WTC11 (cell line): Measurements from ENCODE around the gene HSD17B14. TPM values are rescaled to one million over a fixed set of nuclear protein-coding genes. Genes with fewer than 3 reads are reported as not detected.

Source experiments
- ATAC-seq: fragments of 200-7000 bp; cut with Tn5 transposase; 2 replicates; pipeline ENCODE4 v1.10.0; 2021; ENCODE audit warnings: mild to moderate bottlenecking, moderate library complexity
- CTCF ChIA-PET: fragments of 300-600 bp; sonication (Branson Sonifier 250); formaldehyde crosslinking; loops from one replicate; lab custom pipeline; 2021; ENCODE audit warnings: antibody characterized with exemption; lab: Charles Lee
- POLR2A ChIA-PET: fragments of 350-600 bp; sonication (Branson Sonifier 250); formaldehyde crosslinking; loops from one replicate; lab custom pipeline; 2021; ENCODE audit warnings: antibody characterized with exemption; lab: Charles Lee
- DNase-seq: peaks from one replicate; pipeline ENCODE4 v3.0.0; 2021; ENCODE audit warnings: low spot score
- H3K27ac Mint-ChIP-seq: 2 replicates; pipeline ENCODE4 v1.8.0; 2021; ENCODE audit warnings: mixed read lengths
- H3K27me3 Mint-ChIP-seq: 2 replicates; pipeline ENCODE4 v1.8.0; 2021; ENCODE audit warnings: low read depth, mild to moderate bottlenecking, moderate library complexity, mixed read lengths
- H3K36me3 Mint-ChIP-seq: 2 replicates; pipeline ENCODE4 v1.8.0; 2021; ENCODE audit warnings: mixed read lengths
- H3K4me1 Mint-ChIP-seq: 2 replicates; pipeline ENCODE4 v1.8.0; 2022; ENCODE audit warnings: mixed read lengths
- H3K4me3 Mint-ChIP-seq: 2 replicates; pipeline ENCODE4 v1.8.0; 2021; ENCODE audit warnings: mild to moderate bottlenecking, moderate library complexity, mixed read lengths
- H3K9me3 Mint-ChIP-seq: 2 replicates; pipeline ENCODE4 v1.8.0; 2021; ENCODE audit warnings: mixed read lengths
- CBFB ChIP-seq: sonication (generic); formaldehyde crosslinking; IDR thresholded peaks from 2 replicates; pipeline ENCODE4 v1.8.1; 2022; ENCODE audit warnings: mild to moderate bottlenecking, low read depth, missing genetic modification reagents
- CREM ChIP-seq: sonication (generic); formaldehyde crosslinking; IDR thresholded peaks from 2 replicates; pipeline ENCODE4 v1.8.1; 2022; ENCODE audit warnings: mild to moderate bottlenecking, missing genetic modification reagents, moderate library complexity
- HMGA2 ChIP-seq: fragments of 250-450 bp; sonication (Bioruptor Pico); IDR thresholded peaks from 2 replicates; pipeline ENCODE4 v1.4.0; 2021; ENCODE audit warnings: mild to moderate bottlenecking, moderate library complexity
- JUN ChIP-seq: sonication (generic); formaldehyde crosslinking; IDR thresholded peaks from 2 replicates; pipeline ENCODE4 v1.8.0; 2023; ENCODE audit warnings: mild to moderate bottlenecking, missing genetic modification reagents
- MAX ChIP-seq: sonication (generic); formaldehyde crosslinking; IDR thresholded peaks from 2 replicates; pipeline ENCODE4 v1.8.0; 2022; ENCODE audit warnings: mild to moderate bottlenecking, missing genetic modification reagents
- MYBL2 ChIP-seq: sonication (generic); formaldehyde crosslinking; IDR thresholded peaks from 2 replicates; pipeline ENCODE4 v1.8.1; 2023; ENCODE audit warnings: mild to moderate bottlenecking, moderate library complexity, missing genetic modification reagents
- NFATC4 ChIP-seq: fragments of 250-450 bp; sonication (Bioruptor Pico); IDR thresholded peaks from 2 replicates; pipeline ENCODE4 v1.9.0; 2021; ENCODE audit warnings: mild to moderate bottlenecking
- NFE2L1 ChIP-seq: sonication (generic); formaldehyde crosslinking; IDR thresholded peaks from 2 replicates; pipeline ENCODE4 v1.8.1; 2023; ENCODE audit warnings: missing genetic modification reagents
- NFYB ChIP-seq: sonication (generic); formaldehyde crosslinking; conservative IDR thresholded peaks from 2 replicates; pipeline ENCODE4 v1.8.0; 2022; ENCODE audit warnings: low read depth, missing genetic modification reagents
- NR3C1 ChIP-seq: sonication (generic); formaldehyde crosslinking; conservative IDR thresholded peaks from 2 replicates; pipeline ENCODE4 v1.8.1; 2023; ENCODE audit warnings: low read depth, mild to moderate bottlenecking, missing genetic modification reagents
- RELA ChIP-seq: sonication (generic); formaldehyde crosslinking; IDR thresholded peaks from 2 replicates; pipeline ENCODE4 v1.8.1; 2022; ENCODE audit warnings: missing genetic modification reagents, mild to moderate bottlenecking, borderline replicate concordance
- SP1 ChIP-seq: sonication (generic); formaldehyde crosslinking; conservative IDR thresholded peaks from 2 replicates; pipeline ENCODE4 v1.8.1; 2022; ENCODE audit warnings: missing genetic modification reagents
- TEAD1 ChIP-seq: sonication (generic); formaldehyde crosslinking; IDR thresholded peaks from 2 replicates; pipeline ENCODE4 v1.8.0; 2022; ENCODE audit warnings: mild to moderate bottlenecking, missing genetic modification reagents
- ZBTB21 ChIP-seq: sonication (generic); formaldehyde crosslinking; IDR thresholded peaks from 2 replicates; pipeline ENCODE4 v1.8.1; 2023; ENCODE audit warnings: mild to moderate bottlenecking, missing genetic modification reagents, borderline replicate concordance
- ZNF121 ChIP-seq: sonication (generic); formaldehyde crosslinking; IDR thresholded peaks from 2 replicates; pipeline ENCODE4 v1.8.0; 2023; ENCODE audit warnings: missing genetic modification reagents
- ZNF138 ChIP-seq: sonication (generic); formaldehyde crosslinking; conservative IDR thresholded peaks from 2 replicates; pipeline ENCODE4 v1.8.1; 2022; ENCODE audit warnings: mild to moderate bottlenecking, moderate library complexity, missing genetic modification reagents
- ZNF396 ChIP-seq: fragments of 250-450 bp; sonication (Bioruptor Pico); IDR thresholded peaks from 2 replicates; pipeline ENCODE4 v1.8.0; 2021; ENCODE audit warnings: mild to moderate bottlenecking, moderate library complexity, borderline replicate concordance
- ZNF423 ChIP-seq: fragments of 250-450 bp; sonication (Bioruptor Pico); IDR thresholded peaks from 2 replicates; pipeline ENCODE4 v2.1.2; 2022; ENCODE audit warnings: mild to moderate bottlenecking, moderate library complexity
- total RNA-seq: library from RNA; stranded (reverse); gene quantifications from 3 replicates; pipeline ENCODE4 v1.2.3, GENCODE V29; 2021
- TF ChIP-seq, protein P1 (sequence below): sonication (generic); formaldehyde crosslinking; IDR thresholded peaks from 2 replicates; pipeline ENCODE4 v1.8.1; 2023; ENCODE audit warnings: mild to moderate bottlenecking, missing genetic modification reagents, moderate library complexity
- TF ChIP-seq, protein P2 (sequence below): fragments of 250-450 bp; sonication (Bioruptor Pico); conservative IDR thresholded peaks from 2 replicates; pipeline ENCODE4 v1.9.0; 2021; ENCODE audit warnings: mild to moderate bottlenecking
- TF ChIP-seq, protein P3 (sequence below): sonication (generic); formaldehyde crosslinking; IDR thresholded peaks from 2 replicates; pipeline ENCODE4 v1.8.1; 2022; ENCODE audit warnings: missing genetic modification reagents, borderline replicate concordance
- TF ChIP-seq, protein P4 (sequence below): sonication (generic); formaldehyde crosslinking; IDR thresholded peaks from 2 replicates; pipeline ENCODE4 v1.8.1; 2022; ENCODE audit warnings: low read depth, mild to moderate bottlenecking, moderate library complexity, missing genetic modification reagents, borderline replicate concordance
- TF ChIP-seq, protein P5 (sequence below): sonication (generic); formaldehyde crosslinking; IDR thresholded peaks from 2 replicates; pipeline ENCODE4 v1.8.1; 2023; ENCODE audit warnings: mild to moderate bottlenecking, missing genetic modification reagents, borderline replicate concordance

Gene HSD17B14
- total RNA-seq, 1 experiment from 2014 or later, result 11.4 TPM

- H3K36me3 Mint-ChIP-seq, result peaks cover 8% of the 10 kb centered on the region
- peak; percentile 49 for DNase-seq
- H3K4me1 Mint-ChIP-seq, result peaks cover 21% of the 10 kb centered on the region
- peak overlapping the region; percentile 94 for H3K4me3 Mint-ChIP-seq
- no peak; the same call in 1 of the 2 replicates for ATAC-seq
- H3K9me3 Mint-ChIP-seq, result no peaks in the 10 kb centered on the region
- peak overlapping the region; percentile 84 for H3K27ac Mint-ChIP-seq
- CTCF ChIA-PET, result interaction anchor here (0.7 to 3.0 kb wide), 24 partner anchors 11 to 298 kb away, joined by 3 to 50 read pairs (median 6); partner anchors contain the start of genes CA11, FUT2, GYS1 and RUVBL2
- no peaks in the 10 kb centered on the region for H3K27me3 Mint-ChIP-seq
- POLR2A ChIA-PET, result interaction anchor here (0.6 to 1.7 kb wide), 5 partner anchors 25 to 154 kb away, joined by 3 to 7 read pairs (median 5); partner anchors contain the start of genes BCAT2, FTL and PPP1R15A
- TF ChIP-seq CBFB (CRISPR knock-in tag) (no peak), RELA (no peak), MYBL2 (no peak), NFE2L1 (CRISPR knock-in tag) (no peak), TEAD1 (CRISPR knock-in tag) (no peak), CREM (CRISPR knock-in tag) (no peak), NFATC4 (CRISPR knock-in tag) (no peak), ZNF121 (CRISPR knock-in tag) (no peak), NR3C1 (CRISPR knock-in tag) (no peak), ZBTB21 (CRISPR knock-in tag) (no peak), NFYB (CRISPR knock-in tag) (no peak), HMGA2 (CRISPR knock-in tag) (no peak), JUN (CRISPR knock-in tag) (no peak)
- TF ChIP-seq, protein P1, sequence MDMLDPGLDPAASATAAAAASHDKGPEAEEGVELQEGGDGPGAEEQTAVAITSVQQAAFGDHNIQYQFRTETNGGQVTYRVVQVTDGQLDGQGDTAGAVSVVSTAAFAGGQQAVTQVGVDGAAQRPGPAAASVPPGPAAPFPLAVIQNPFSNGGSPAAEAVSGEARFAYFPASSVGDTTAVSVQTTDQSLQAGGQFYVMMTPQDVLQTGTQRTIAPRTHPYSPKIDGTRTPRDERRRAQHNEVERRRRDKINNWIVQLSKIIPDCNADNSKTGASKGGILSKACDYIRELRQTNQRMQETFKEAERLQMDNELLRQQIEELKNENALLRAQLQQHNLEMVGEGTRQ (CRISPR knock-in tag), result no peak
- TF ChIP-seq, protein P2, sequence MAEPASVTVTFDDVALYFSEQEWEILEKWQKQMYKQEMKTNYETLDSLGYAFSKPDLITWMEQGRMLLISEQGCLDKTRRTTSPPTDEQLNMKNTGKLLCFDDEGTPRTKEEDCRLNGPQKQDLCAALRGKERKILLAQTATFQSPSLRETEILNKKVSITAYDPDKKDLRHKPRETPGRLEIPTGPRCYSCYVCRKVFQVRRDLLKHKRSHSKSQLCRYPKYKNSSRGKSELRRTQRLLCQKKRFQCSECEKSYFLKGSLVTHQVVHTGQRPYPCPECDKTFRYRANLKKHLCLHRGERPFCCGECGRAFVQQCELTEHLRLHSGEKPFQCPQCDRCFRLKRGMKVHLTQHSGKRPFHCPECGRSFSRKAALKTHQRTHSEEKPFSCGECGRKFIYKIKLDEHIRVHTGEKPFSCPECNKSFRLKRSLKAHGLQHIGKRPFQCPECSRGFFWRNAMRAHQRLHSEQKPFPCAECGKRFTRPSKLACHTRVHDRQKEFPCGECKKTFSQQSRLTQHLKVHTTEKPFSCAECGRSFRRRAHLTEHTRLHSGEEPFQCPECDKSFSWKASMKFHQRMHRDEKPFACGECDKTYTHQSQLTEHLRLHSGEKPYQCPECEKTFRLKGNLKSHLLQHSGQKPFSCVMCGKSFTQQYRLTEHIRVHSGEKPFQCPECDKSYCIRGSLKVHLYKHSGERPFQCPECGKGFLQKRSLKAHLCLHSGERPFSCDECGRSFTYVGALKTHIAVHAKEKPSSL (CRISPR knock-in tag), result no peak
- TF ChIP-seq, protein P3, sequence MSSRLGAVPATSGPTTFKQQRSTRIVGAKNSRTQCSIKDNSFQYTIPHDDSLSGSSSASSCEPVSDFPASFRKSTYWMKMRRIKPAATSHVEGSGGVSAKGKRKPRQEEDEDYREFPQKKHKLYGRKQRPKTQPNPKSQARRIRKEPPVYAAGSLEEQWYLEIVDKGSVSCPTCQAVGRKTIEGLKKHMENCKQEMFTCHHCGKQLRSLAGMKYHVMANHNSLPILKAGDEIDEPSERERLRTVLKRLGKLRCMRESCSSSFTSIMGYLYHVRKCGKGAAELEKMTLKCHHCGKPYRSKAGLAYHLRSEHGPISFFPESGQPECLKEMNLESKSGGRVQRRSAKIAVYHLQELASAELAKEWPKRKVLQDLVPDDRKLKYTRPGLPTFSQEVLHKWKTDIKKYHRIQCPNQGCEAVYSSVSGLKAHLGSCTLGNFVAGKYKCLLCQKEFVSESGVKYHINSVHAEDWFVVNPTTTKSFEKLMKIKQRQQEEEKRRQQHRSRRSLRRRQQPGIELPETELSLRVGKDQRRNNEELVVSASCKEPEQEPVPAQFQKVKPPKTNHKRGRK (CRISPR knock-in tag), result no peak
These were observed 1.4 kb upstream of the HSD17B14 start for GRCh38 chr19:48837687-48838086.

- H3K4me3 Mint-ChIP-seq, result peak overlapping the region; percentile 94
- ChIA-PET CTCF (interaction anchor here (0.7 to 3.0 kb wide), 23 partner anchors 10 to 261 kb away, joined by 3 to 50 read pairs (median 5); partner anchors contain the start of genes CA11, GYS1, PPP1R15A and RUVBL2), POLR2A (interaction anchor here (0.6 to 1.7 kb wide), 5 partner anchors 24 to 155 kb away, joined by 3 to 7 read pairs (median 5); partner anchors contain the start of genes BCAT2, FTL and PPP1R15A)
- peaks cover 12% of the 10 kb centered on the region for H3K36me3 Mint-ChIP-seq
- H3K4me1 Mint-ChIP-seq, result peaks cover 19% of the 10 kb centered on the region
- TF ChIP-seq NFATC4 (CRISPR knock-in tag) (no peak), NFYB (CRISPR knock-in tag) (peak; percentile 72), MAX (CRISPR knock-in tag) (peak; percentile 47; the same call in 1 of the 2 replicates), SP1 (CRISPR knock-in tag) (peak; percentile 65; the same call in 1 of the 2 replicates), ZNF423 (0 out of 2 replicates have a peak, but pooled peaks have one; percentile 2), ZNF396 (CRISPR knock-in tag) (no peak), ZNF138 (CRISPR knock-in tag) (no peak)
- TF ChIP-seq, protein P4, sequence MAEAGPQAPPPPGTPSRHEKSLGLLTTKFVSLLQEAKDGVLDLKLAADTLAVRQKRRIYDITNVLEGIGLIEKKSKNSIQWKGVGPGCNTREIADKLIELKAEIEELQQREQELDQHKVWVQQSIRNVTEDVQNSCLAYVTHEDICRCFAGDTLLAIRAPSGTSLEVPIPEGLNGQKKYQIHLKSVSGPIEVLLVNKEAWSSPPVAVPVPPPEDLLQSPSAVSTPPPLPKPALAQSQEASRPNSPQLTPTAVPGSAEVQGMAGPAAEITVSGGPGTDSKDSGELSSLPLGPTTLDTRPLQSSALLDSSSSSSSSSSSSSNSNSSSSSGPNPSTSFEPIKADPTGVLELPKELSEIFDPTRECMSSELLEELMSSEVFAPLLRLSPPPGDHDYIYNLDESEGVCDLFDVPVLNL, result no peak
- TF ChIP-seq, protein P1 (CRISPR knock-in tag), result peak; percentile 27
- TF ChIP-seq, protein P5, sequence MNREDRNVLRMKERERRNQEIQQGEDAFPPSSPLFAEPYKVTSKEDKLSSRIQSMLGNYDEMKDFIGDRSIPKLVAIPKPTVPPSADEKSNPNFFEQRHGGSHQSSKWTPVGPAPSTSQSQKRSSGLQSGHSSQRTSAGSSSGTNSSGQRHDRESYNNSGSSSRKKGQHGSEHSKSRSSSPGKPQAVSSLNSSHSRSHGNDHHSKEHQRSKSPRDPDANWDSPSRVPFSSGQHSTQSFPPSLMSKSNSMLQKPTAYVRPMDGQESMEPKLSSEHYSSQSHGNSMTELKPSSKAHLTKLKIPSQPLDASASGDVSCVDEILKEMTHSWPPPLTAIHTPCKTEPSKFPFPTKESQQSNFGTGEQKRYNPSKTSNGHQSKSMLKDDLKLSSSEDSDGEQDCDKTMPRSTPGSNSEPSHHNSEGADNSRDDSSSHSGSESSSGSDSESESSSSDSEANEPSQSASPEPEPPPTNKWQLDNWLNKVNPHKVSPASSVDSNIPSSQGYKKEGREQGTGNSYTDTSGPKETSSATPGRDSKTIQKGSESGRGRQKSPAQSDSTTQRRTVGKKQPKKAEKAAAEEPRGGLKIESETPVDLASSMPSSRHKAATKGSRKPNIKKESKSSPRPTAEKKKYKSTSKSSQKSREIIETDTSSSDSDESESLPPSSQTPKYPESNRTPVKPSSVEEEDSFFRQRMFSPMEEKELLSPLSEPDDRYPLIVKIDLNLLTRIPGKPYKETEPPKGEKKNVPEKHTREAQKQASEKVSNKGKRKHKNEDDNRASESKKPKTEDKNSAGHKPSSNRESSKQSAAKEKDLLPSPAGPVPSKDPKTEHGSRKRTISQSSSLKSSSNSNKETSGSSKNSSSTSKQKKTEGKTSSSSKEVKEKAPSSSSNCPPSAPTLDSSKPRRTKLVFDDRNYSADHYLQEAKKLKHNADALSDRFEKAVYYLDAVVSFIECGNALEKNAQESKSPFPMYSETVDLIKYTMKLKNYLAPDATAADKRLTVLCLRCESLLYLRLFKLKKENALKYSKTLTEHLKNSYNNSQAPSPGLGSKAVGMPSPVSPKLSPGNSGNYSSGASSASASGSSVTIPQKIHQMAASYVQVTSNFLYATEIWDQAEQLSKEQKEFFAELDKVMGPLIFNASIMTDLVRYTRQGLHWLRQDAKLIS (CRISPR knock-in tag), result no peak; the same call in 1 of the 2 replicates
- H3K27ac Mint-ChIP-seq, result peak overlapping the region; percentile 99
- ATAC-seq (peak; percentile 90), DNase-seq (peak; percentile 97)
- H3K27me3 Mint-ChIP-seq, result no peaks in the 10 kb centered on the region
- no peaks in the 10 kb centered on the region for H3K9me3 Mint-ChIP-seq
These were observed 797 bp upstream of the HSD17B14 start for GRCh38 chr19:48837051-48837524.
